SH-SY5Y (cell line): Measurements from ENCODE around the gene SV2B.

Experiments used
- GATA2 ChIP-seq: IDR thresholded peaks from 2 replicates; pipeline ENCODE4 v1.6.1; 2011; ENCODE audit warnings: mild to moderate bottlenecking, low read depth, low read length
- GATA3 ChIP-seq: IDR thresholded peaks from 2 replicates; pipeline ENCODE4 v1.6.1; 2011; ENCODE audit warnings: low read depth, mild to moderate bottlenecking, low read length, moderate library complexity

- TF ChIP-seq GATA2: no peak
- TF ChIP-seq GATA3: no peak
Measured at GRCh38 chr15:91133511-91133910, 33.5 kb downstream of the SV2B start.
